Testis (tissue), 2 donors: ENCODE results near the gene DPP9.

Source experiments
- CTCF ChIP-seq, 3 experiments: fragments of 450-650 bp in 2 of 3; fragments of 200-600 bp in 1 of 3; sonication (generic) in 1 of 3; IDR thresholded peaks; one replicate each; pipeline ENCODE4 v1.5.1; 2016 to 2019; ENCODE audit warnings: antibody characterized with exemption in 3 of 3, mild to moderate bottlenecking in 2 of 3, moderate library complexity in 1 of 3
- POLR2A ChIP-seq: fragments of 450-650 bp; IDR thresholded peaks from one replicate; pipeline ENCODE4 v1.6.1; 2017; ENCODE audit warnings: antibody characterized with exemption, mild to moderate bottlenecking, moderate library complexity

- TF ChIP-seq CTCF (IDR thresholded peaks at IDR 0.05): no peak
- no peak for TF ChIP-seq POLR2A
Measured at GRCh38 chr19:4748589-4748988, 24.9 kb upstream of the DPP9 start.
